Body of pancreas (tissue), 4 donors: Measurements from ENCODE around the gene PPL.

Experiments used
- POLR2A ChIP-seq, 3 donors: fragments of 450-650 bp; IDR thresholded peaks; one replicate each; pipeline ENCODE4 v1.6.1; 2016; ENCODE audit warnings: antibody characterized with exemption in 3 of 3, mild to moderate bottlenecking in 2 of 3
- TF ChIP-seq, protein P1 (sequence below), 7 experiments: fragments of 450-650 bp in 4 of 7; fragments of 200-600 bp in 3 of 7; sonication (generic) in 3 of 7; IDR thresholded peaks; one replicate each; pipeline ENCODE4 v1.5.1; 2016 to 2019; ENCODE audit warnings: antibody characterized with exemption in 7 of 7

DNA sequence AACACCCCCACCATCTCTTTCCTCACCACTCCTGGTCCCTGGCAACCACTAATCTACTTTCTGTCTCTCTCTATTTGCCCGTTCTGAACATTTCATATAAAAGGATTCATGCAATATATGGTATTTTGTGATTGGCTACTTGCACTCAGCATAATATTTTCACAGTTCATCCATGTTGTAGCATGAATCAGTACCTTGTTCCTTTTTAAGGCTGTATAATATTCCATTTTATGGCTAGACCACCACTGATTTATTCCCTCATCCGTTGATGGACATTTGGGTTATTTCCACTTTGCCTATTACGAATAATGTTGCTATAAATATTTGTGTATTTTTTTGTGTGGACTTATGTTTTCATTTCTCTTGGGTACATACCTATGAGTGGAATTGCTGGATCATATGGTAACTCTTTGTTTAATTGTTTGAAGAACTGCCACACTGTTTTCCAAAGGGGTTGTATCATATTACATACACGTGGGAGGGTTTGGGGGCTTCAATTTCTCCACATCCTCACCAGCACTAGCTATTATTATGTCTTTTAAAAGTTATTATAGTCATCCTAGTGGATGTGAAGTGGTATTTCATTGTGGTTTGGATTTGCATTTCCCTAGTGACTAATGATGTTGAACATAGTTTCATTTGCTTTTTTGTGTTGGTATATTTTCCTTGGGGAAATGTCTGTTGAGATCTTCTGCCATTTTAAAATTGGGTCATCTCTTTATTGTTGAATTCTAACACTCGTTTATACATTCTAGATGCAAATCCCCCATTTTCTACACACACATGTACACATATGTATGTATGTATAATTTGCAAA lies 47.4 kb upstream of the PPL start:
- TF ChIP-seq, protein P1, sequence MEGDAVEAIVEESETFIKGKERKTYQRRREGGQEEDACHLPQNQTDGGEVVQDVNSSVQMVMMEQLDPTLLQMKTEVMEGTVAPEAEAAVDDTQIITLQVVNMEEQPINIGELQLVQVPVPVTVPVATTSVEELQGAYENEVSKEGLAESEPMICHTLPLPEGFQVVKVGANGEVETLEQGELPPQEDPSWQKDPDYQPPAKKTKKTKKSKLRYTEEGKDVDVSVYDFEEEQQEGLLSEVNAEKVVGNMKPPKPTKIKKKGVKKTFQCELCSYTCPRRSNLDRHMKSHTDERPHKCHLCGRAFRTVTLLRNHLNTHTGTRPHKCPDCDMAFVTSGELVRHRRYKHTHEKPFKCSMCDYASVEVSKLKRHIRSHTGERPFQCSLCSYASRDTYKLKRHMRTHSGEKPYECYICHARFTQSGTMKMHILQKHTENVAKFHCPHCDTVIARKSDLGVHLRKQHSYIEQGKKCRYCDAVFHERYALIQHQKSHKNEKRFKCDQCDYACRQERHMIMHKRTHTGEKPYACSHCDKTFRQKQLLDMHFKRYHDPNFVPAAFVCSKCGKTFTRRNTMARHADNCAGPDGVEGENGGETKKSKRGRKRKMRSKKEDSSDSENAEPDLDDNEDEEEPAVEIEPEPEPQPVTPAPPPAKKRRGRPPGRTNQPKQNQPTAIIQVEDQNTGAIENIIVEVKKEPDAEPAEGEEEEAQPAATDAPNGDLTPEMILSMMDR (IDR thresholded peaks at IDR 0.05) = no peak
- TF ChIP-seq POLR2A (IDR thresholded peaks at IDR 0.05) = no peak
